GM21786 (cell line): ENCODE data around the gene SPG7.

Experiments used
- ATAC-seq: cut with Tn5 transposase; IDR thresholded peaks from one replicate; pipeline ENCODE4 v1.9.1; 2021; ENCODE audit not compliant: unreplicated experiment

SPG7 gene

DNA sequence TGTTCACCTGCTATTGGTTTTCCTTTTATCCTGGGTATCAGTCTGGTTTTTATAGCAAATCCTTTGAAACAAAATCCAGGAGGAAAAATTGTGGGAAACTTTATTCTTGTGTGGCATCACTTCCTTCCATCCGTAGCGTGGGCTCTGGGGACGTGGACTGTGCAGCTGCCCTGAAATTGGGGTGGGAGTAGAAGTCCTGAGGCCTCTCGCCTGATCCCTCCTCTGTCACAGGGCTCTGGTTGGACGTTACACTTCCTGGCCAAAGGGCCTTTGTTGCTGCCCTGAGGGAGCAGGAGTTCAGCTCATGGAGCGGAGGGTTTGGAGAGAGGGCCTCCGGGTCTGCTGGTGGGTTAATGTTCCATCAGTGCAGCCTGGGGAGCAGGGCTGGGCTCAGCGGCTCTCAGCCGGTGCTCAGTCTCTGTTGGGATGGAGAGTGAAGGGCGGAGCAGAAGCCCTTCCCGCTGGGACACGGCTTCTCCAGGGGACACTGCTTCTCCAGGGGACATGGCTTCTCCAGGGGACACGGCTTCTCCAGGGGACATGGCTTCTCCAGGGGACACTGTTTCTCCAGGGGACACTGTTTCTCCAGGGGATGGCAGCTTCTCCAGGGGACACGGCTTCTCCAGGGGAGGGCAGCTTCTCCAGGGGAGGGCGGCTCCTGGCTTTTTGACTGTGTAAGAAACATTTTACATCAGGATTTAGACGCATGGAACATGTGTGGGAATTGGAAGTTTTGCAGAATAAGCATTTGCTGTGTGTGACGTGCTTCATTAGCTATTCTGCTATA, 37.0 kb downstream of the SPG7 start:
- no peak for ATAC-seq

DNA sequence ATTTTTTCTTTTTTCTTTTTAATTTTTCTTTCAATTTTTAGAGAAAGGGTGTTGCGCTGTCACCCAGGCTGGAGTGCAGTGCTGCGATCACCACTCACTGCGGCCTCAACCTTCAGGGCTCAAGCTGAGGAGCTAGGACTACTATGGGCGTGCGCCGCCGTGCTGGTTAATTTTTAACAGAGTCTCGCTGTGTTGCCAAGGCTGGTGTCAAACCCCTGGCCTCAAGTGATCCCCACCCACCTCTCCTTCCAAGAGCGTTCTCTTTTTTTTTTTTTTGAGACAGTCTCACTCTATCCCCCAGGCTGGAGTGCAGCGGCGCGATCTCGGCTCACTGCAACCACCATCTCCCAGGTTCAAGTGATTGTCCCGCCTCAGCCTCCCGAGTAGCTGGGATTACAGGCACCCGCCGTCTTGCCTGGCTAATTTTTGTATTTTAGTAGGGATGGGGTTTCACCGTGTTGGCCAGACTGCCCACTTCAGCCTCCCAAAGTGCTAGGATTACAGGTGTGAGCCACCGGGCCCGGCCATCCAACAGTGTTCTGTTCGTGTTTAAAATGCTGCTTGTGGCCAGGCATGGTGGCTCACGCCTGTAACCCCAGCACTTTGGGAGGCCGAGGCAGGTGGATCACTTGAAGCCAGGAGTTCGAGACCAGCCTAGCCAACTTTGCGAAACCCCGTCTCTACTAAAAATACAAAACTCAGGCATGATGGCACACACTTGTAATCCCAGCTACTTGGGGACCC, 37.8 kb downstream of the SPG7 start:
- no peak for ATAC-seq

DNA sequence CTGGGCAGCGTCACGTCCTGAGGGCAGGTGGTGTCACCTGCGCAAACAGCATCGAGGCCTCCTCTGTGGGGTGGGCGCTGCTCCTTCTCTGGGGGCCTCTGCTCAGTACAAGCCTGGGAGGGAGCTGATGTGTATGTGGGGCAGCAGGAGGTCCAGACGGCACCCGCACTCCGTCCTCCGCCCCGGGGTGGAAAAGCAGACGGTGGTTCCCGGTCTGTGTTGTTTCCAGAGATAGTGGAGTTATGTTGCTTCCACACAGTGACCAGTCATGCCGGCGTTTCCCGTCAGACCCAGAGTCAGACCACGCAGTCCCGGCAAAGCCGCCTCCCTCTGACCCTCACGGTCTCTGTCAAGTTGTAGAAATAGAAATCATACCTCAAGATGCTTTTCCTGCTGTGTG, 38.6 kb downstream of the SPG7 start:
- no peak for ATAC-seq

DNA sequence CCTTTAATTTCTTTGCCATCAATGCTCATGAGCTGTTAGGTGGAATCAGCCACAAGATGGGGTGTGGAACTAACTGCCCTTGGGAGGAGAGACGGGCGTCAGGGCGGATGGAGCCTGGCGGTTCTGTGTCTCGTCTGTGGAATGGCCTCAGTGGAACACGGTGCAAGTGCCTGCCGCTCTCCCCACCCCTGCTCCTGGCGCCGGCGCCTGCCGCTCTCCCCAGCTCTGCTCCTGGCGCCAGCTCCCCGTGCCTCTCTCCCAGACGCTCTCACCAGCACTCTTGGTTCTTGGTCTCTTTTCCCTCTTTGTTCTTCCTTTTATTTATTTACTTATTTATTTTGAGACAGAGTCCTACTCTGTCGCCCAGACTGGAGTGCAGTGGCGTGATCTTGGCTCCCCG, 39.1 kb downstream of the SPG7 start:
- no peak for ATAC-seq

DNA sequence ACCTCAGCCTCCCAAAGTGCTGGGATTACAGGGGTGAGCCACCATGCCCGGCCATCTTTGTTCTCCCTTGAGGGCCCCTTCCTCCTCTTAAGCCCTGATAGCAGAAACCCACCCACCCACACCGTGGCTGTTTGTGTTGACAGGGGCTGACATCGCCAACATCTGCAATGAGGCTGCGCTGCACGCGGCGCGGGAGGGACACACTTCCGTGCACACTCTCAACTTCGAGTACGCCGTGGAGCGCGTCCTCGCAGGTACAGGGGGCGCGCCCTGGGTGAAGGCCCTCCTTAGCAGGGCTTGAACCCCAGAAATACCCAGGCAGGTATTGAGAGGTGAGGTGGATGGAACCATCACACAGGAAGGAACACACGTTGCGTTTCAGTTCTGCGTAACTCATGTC, 39.7 kb downstream of the SPG7 start:
- no peak for ATAC-seq

DNA sequence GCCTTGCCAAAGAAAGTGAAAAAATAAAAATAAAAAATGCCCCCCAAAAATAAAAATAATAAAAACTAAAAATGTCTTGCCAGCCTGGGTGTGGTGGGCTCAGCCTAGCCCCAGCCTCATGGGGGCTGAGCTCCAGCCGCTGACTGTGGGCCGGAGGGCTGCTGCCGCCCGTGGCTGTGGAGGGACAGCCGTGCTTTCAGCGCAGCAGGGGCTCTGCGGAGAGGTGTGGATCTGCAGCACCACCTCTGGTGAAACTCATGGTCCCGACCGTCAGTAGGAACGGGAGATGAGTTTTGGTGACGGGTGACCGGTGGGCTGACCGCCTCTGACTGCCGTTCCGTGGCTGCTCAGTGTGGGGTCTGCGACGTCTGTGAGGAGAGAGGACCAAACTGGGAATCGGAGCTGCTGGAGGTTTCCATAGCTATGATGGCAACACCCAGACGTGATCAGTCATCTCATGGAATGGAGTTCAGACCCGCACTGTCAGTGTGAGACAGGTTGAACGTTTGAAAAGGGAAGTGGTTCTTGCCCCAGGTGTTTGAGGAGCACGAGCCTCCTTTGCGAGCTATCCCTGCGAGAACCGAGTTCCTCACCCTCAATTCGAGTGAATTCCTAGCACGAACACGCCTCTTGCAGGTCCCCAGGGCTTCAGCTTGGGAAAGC, 40.3 kb downstream of the SPG7 start:
- ATAC-seq = no peak

DNA sequence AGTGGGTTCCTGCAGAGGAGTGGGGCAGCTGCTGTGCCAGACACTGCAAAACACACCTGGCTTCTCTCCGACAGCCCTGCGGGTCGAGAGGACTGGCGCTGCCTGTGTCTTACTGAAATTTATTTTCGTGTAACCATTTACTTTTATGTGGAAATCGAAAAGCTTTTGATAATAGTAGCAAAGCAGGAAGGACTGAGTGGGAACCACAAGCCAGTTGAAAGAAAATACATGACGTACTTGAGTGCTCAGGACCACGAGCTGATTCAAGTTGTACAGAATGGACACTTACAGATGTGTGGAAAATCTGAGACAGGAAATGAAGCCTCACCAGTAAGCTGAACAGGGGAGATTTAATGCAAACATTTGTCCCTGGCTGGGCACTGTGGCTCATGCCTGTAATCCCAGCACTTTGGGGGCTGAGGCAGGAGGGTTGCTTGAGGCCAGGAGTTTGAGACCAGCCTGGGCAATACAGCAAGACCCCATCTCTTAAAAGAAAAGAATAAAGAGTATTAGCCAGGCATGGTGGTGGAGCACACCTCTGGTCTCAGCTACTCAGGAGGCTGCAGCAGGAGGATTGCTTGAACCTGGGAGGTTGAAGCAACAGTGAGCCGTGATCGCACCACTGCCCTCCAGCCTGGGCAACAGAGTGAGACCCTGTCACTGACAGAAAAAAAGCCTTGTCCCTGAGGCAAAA, 41.0 kb downstream of the SPG7 start:
- ATAC-seq = no peak

DNA sequence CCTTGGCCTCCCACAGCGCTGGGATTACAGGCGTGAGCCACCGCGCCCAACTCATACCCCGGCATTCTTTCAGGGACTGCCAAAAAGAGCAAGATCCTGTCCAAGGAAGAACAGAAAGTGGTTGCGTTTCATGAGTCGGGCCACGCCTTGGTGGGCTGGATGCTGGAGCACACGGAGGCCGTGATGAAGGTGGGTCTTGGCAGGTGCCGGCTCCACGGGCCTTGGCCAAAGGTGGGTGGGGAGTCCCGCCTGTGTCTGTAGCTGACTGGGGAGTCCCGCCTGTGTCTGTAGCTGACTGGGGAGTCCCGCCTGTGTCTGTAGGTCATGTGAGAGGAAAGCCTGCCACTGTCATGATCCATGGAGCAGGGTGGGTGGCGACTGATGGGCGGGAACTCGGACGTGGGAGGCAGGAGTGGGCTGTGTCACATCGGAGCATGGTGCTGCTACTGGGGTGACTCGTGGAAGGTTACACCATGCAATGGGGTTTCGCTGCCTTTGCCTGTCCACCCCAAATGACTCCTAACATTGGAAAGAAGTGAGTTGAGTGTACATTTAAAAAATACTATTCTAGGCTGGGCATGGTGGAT, 42.3 kb downstream of the SPG7 start:
- ATAC-seq = no peak

DNA sequence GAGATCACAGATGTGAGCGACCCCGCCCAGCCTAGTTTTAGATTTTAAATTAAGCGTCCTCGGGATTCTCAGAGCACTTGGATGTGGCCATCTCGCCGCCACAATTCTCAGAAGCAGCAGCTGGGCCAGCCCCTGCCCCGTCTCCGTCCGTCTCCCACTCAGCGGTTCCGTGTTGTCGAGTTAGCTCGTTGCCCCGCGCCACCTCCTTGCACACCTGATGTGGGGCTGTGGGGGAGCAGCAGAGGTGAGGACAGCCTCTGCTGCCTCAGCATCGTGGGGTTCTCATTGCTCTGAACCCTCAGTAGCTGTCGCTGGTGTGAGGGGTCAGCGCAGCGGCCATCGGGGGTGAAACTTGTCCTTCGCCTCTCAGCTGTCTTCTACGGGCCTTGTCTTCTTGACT, 44.1 kb downstream of the SPG7 start:
- ATAC-seq = no peak

DNA sequence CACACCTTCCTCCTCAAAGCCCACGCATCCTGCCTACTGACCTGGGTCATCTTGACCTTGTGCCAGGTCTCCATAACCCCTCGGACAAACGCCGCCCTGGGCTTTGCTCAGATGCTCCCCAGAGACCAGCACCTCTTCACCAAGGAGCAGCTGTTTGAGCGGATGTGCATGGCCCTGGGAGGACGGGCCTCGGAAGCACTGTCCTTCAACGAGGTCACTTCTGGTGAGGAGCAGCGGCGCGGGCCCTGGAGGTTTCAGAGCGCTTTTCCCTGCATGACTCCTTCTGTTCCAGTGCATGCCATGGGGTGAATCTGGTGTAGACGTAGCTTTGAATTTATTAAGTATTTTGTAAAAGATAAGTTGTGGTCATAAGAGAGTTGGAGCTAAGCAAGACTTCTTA, 44.7 kb downstream of the SPG7 start:
- no peak for ATAC-seq

DNA sequence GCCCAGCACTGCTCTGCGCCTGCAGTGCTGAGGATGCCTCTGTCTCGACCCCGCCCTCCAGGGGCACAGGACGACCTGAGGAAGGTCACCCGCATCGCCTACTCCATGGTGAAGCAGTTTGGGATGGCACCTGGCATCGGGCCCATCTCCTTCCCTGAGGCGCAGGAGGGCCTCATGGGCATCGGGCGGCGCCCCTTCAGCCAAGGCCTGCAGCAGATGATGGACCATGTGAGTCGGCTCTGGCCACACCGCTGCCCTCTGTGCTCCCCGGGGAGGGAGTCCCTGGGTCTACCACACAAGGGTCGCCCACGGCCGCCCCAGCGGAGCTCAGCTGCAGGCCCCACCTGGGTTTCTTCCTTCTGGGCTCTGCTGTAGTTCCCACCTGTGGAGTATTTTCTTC, 45.5 kb downstream of the SPG7 start:
- ATAC-seq = no peak

DNA sequence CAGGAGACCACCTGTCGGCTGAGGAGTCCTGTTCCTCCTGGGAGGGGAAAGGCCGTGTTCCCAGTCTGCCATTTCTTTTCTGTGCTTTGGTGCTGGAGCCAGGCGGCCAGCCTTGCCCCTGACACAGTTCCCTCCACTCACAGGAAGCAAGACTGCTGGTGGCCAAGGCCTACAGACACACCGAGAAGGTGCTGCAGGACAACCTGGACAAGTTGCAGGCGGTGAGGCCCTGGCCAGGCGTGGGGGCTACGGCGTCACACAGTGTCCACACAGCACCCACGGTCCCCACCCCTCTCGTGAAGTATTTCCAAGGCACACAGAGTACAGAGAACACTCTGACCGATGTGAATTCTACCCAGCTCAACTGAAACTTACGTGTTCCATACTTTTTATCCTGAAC, 46.1 kb downstream of the SPG7 start:
- no peak for ATAC-seq

DNA sequence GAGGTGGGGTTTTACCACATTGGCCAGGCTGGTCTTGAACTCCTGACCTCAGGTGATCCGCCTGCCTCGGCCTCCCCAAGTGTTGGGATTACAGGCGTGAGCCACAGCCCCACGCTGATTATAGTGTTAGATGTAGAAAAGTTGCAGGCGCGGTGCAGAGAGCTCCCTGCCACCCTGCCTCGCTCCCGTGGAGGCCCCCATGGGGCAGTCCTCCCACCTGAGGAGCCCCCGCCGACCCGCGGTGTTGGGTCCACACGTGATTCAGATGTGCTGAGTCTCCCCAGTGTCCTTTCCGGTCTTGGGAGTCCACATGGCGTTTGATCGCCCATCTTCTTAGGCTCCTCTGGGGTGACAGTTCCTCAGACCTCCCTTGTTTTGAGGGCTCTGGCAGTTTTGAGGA, 47.1 kb downstream of the SPG7 start:
- no peak for ATAC-seq

DNA sequence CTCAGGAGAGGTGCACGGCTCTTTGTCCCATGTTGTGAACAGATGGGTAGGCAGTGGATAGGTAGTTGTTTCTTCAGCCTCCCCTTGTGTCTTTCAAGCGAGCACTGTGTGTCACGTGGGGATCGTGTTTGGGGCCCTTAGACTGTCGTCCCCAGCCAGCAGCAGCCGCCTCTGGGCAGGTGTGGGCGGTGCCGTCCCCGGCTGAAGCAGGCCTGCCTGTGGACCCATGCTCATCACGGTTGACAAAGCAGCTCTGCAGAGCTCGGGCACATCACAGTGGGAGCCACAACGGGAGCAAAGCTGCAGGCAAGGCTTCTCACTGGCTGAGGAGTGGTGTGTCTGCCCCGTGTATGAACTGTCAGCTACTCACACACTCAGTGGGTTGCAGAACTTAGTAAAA, 47.6 kb downstream of the SPG7 start:
- ATAC-seq = no peak

DNA sequence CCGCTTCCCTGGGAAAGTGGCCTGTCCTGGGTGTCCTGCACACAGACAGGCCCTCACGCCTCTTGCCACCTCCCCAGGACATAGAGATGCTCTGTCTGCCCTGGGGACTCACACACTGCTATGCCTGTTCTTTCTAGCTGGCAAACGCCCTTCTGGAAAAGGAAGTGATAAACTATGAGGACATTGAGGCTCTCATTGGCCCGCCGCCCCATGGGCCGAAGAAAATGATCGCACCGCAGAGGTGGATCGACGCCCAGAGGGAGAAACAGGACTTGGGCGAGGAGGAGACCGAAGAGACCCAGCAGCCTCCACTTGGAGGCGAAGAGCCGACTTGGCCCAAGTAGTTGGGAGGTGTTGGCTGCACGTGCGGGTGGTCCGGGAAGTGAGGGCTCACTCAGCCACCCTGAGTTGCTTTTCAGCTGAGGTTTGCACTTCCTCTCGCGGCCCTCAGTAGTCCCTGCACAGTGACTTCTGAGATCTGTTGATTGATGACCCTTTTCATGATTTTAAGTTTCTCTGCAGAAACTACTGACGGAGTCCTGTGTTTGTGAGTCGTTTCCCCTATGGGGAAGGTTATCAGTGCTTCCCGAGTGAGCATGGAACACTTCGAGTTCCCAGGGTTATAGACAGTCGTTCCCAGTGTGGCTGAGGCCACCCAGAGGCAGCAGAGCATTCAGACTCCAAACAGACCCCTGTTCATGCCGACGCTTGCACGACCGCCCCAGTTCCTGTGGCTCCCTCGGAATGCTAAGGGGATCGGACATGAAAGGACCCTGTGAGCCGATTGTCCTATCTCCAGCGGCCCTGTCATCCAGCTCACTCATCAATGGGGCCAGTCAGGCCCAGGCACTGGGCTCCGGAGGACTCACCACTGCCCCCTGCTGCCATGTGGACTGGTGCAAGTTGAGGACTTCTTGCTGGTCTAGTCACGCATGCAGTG, 48.8 kb downstream of the SPG7 start:
- no peak for ATAC-seq

DNA sequence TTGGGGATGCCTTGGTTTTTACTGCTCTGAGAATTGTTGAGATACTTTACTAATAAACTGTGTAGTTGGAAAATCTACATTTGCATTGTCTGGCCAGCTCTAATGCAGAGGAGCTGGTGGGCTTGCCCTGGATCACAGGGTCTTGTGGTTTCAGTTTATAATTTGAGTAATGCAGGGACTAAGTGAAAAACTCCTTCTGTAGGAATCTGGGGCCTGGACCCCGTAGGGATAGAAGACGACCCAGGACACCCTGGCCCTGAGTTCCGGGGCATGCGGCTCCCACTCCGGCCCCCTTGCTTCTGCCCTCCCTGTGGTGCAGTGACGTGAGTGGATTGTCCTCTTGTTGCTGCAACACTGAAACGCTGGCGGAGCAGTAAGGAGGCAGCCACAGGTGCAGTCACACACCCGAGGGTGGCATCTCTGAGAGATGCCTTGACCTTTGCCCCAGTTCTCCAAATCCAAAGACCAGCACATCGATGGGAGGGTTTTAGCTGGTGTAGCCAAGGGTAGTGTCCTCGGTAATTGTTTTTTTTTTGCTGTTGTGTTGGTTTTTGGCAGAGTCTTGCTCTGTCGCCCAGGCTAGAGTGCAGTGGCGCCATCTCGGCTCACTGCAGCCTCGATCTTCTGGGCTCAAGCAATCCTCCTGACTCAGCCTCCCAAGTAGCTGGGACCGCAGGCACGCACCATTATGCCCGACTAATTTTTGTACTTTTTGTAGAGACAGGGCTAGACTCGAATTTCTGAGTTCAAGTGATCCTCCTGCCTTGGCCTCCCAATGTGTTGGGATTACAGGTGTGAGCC, 49.7 kb downstream of the SPG7 start:
- ATAC-seq = no peak

DNA sequence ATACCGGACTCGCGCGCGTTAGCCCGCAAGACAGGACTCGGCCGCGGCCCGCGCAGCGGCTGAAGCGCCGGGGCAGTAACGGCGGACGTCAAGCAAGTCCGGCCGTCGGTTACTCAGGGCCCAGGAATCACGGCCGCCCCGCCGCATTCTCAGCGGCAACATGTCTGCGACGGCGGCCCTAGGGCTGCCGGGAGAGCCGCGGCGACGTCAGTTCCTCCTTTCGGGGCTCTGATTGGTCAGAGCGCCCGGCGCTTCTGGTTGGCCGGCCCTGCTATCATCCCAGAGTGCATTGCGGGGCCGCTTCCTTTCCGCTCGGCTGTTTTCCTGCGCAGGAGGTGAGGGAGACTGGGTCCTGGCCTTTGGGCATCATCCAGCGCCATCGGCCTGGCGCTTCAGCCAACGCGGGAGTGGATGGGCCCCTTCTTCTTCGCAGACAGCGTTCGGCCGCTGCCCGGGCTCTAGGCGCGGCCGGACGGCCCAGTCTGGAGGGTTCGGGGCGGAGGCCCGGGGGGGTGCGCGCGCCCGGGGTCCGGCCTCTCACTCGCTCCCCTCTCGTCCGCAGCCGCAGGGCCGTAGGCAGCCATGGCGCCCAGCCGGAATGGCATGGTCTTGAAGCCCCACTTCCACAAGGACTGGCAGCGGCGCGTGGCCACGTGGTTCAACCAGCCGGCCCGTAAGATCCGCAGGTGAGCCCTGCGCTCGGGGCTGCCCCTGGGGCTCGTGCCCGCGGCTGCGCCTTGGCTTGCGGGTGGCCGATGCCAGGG, 52.4 kb downstream of the SPG7 start, which contains the start of gene RPL13:
RPL13 (plus strand) TSS at position 305 of the 764 bp plus-strand sequence; CDS start at position 583, 278 bp downstream.
- peak; percentile 87 for ATAC-seq

DNA sequence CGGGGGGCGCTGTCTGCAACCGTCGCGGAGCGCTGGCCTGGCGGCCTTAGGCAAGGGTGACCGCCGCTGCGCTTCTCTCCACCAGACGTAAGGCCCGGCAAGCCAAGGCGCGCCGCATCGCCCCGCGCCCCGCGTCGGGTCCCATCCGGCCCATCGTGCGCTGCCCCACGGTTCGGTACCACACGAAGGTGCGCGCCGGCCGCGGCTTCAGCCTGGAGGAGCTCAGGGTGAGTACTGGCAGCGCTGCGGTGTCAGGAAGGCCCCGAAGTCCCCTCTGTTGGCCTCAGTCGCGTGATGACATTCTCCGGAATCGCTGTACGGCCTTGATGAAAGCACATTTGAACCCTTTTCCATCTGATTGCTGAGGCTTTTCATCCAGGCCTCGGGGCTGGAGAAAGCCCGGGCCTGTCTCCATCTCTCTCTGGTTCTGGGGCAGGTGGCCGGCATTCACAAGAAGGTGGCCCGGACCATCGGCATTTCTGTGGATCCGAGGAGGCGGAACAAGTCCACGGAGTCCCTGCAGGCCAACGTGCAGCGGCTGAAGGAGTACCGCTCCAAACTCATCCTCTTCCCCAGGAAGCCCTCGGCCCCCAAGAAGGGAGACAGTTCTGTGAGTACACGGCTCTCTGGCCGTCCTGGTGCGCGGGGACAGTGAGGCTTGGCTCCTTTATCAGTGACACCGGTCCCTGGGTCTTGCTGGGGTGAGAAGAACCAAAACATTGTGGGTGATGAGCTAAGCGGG, 53.1 kb downstream of the SPG7 start:
- no peak for ATAC-seq
